GM12892 (cell line): ENCODE results near the gene ARL3.

Experiments
- POLR2A ChIP-seq: IDR thresholded peaks from 2 replicates; pipeline ENCODE4 v1.6.1; 2011; ENCODE audit warnings: low read depth, low read length, control low read depth
- TAF1 ChIP-seq: IDR thresholded peaks from 2 replicates; pipeline ENCODE4 v1.6.1; 2011; ENCODE audit warnings: low read depth, mild to moderate bottlenecking, control low read depth, low read length, borderline replicate concordance

GRCh38 chr10:102701796-102702195 lies 12.4 kb downstream of the ARL3 start:
- TF ChIP-seq TAF1 (no peak), POLR2A (no peak)
